ENCODE measurements around the gene RAET1L.

- TF ChIP-seq POLR2A (IDR thresholded peaks at IDR 0.05; ENCODE audit: low read depth) (no peak), CTCF (IDR thresholded peaks at IDR 0.05) (no peak), POLR2AphosphoS5 (IDR thresholded peaks at IDR 0.05) (no peak)
These were observed 4.4 kb upstream of the RAET1L start for GRCh38 chr6:150029749-150030148.
